PC-3 (cell line): Measurements from ENCODE around the gene TCAF1. TPM values are rescaled to one million over a fixed set of nuclear protein-coding genes. Genes with fewer than 3 reads are reported as not detected.

Experiments
- ATAC-seq: fragments of 200-7000 bp; cut with Tn5 transposase; 2 replicates; pipeline ENCODE4 v1.9.1; 2020; ENCODE audit warnings: mild to moderate bottlenecking, moderate library complexity
- BruUV-seq: library from RNA; stranded (reverse); fragments of 400-500 nt; replicated peaks from 2 replicates; lab custom pipeline; 2021; lab: Mats Ljungman, UMichigan
- CTCF ChIA-PET: fragments of 300-600 bp; sonication (Branson Sonifier 250); formaldehyde crosslinking; loops from one replicate; lab custom pipeline; 2022; ENCODE audit warnings: antibody characterized with exemption; lab: Charles Lee
- POLR2A ChIA-PET: fragments of 300-600 bp; sonication (Branson Sonifier 250); formaldehyde crosslinking; loops from one replicate; lab custom pipeline; 2022; ENCODE audit warnings: antibody characterized with exemption; ENCODE audit not compliant: unreplicated experiment; lab: Charles Lee
- DNase-seq: peaks from one replicate; pipeline ENCODE4 v3.0.0-alpha.2; 2015
- H2AFZ ChIP-seq: fragments of 300-600 bp; sonication (generic); 2 replicates; pipeline ENCODE4 v1.6.0; 2016; ENCODE audit warnings: antibody characterized with exemption, low read length
- H3F3A ChIP-seq: fragments of 300-600 bp; sonication (generic); one replicate; pipeline ENCODE4 v1.6.0; 2017; ENCODE audit warnings: antibody characterized with exemption, low read length, control low read depth, mild to moderate bottlenecking; ENCODE audit not compliant: unreplicated experiment
- H3K27ac ChIP-seq: fragments of 300-600 bp; sonication (generic); 2 replicates; pipeline ENCODE4 v1.5.1; 2016; ENCODE audit warnings: mild to moderate bottlenecking, low read length
- H3K27me3 ChIP-seq: fragments of 300-600 bp; sonication (generic); 2 replicates; pipeline ENCODE4 v1.6.1; 2016; ENCODE audit warnings: low read length, mixed read lengths
- H3K36me3 ChIP-seq: fragments of 300-600 bp; sonication (generic); 2 replicates; pipeline ENCODE4 v1.6.1; 2016; ENCODE audit warnings: low read depth, mixed run types, low read length, mixed read lengths
- H3K4me1 ChIP-seq: fragments of 300-600 bp; sonication (generic); 2 replicates; pipeline ENCODE4 v1.5.1; 2016; ENCODE audit warnings: low read length; ENCODE audit not compliant: insufficient read depth
- H3K4me2 ChIP-seq: fragments of 300-600 bp; sonication (generic); 2 replicates; pipeline ENCODE4 v1.6.0; 2016; ENCODE audit warnings: low read length
- H3K4me3 ChIP-seq: fragments of 300-600 bp; sonication (generic); 2 replicates; pipeline ENCODE4 v1.5.1; 2016; ENCODE audit warnings: mild to moderate bottlenecking, low read length, mixed read lengths
- H3K79me2 ChIP-seq: fragments of 300-600 bp; sonication (generic); 2 replicates; pipeline ENCODE4 v1.6.1; 2017; ENCODE audit warnings: low read length, mixed read lengths
- H3K9ac ChIP-seq: fragments of 300-600 bp; sonication (generic); 2 replicates; pipeline ENCODE4 v1.6.0; 2016; ENCODE audit warnings: mild to moderate bottlenecking, low read length
- H3K9me2 ChIP-seq: fragments of 300-600 bp; sonication (generic); replicated peaks from 2 replicates; pipeline ENCODE4 v1.6.1; 2016; ENCODE audit warnings: mixed run types, low read length, mixed read lengths
- H3K9me3 ChIP-seq: fragments of 300-600 bp; sonication (generic); 2 replicates; pipeline ENCODE4 v1.6.1; 2016; ENCODE audit warnings: low read length, mixed read lengths
- H4K20me1 ChIP-seq: fragments of 300-600 bp; sonication (generic); 2 replicates; pipeline ENCODE4 v1.6.1; 2016; ENCODE audit warnings: low read length, mixed read lengths
- EZH2 ChIP-seq: fragments of 300-600 bp; sonication (generic); IDR thresholded peaks from one replicate; pipeline ENCODE4 v1.6.1; 2017; ENCODE audit warnings: antibody characterized with exemption, mild to moderate bottlenecking, low read length; ENCODE audit not compliant: unreplicated experiment
- EZH2phosphoT487 ChIP-seq: fragments of 300-600 bp; sonication (generic); IDR thresholded peaks from 2 replicates; pipeline ENCODE4 v1.6.1; 2018; ENCODE audit warnings: mild to moderate bottlenecking, antibody characterized with exemption, low read length, borderline replicate concordance
- intact Hi-C: fragments of 100-400 bp; cut with micrococcal nuclease; formaldehyde crosslinking; loops from 2 replicates; pipeline ENCODE4 v1.9.0; 2023
- total RNA-seq: library from RNA; depleted of rRNA; stranded (reverse); fragments of >200 nt; gene quantifications from 2 replicates; pipeline ENCODE4 v1.2.3, GENCODE V29; 2014
- TF ChIP-seq, protein P1 (sequence below): fragments of 300-600 bp; sonication (generic); conservative IDR thresholded peaks from 2 replicates; pipeline ENCODE4 v1.5.1; 2017; ENCODE audit warnings: antibody characterized with exemption, low read depth, mild to moderate bottlenecking, low read length

Gene TCAF1
- total RNA-seq, 1 experiment from 2014 or later: 12.4 TPM

DNA sequence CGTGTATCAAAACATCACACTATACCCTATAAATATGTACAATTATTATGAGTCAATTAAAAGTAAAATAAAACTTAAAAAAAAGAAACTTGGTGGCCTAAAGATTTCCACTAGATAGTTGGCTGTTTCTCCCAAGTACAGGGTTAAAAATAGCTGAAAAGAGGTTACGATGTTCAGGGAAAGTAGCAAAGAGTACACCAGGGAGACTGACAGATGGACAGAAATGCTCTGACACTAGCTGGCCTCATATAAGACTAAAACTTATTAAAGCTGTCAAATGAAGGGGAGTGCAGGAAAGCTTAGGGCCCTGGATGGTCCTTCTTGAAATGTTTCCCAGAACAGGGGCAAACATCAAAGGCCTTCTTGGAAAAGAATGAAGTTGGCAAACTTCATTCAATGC is 51.3 kb downstream of the TCAF1 start:
- no peaks in the 10 kb centered on the region for H3K36me3 ChIP-seq
- POLR2A ChIA-PET: no interaction called here
- H3K9ac ChIP-seq: no peak overlapping the region
- H3K79me2 ChIP-seq: no peaks in the 10 kb centered on the region
- no peak overlapping the region for H3K4me3 ChIP-seq
- ATAC-seq: no peak
- no peaks in the 10 kb centered on the region for H3K27me3 ChIP-seq
- no peaks in the 10 kb centered on the region for H3K4me1 ChIP-seq
- H4K20me1 ChIP-seq: no peaks in the 10 kb centered on the region
- DNase-seq: no peak
- no peak overlapping the region for H2AFZ ChIP-seq
- CTCF ChIA-PET: no interaction called here
- no peaks in the 10 kb centered on the region for H3F3A ChIP-seq
- no peaks in the 10 kb centered on the region for H3K9me2 ChIP-seq
- intact Hi-C loops: no loop called here
- no peak overlapping the region for H3K4me2 ChIP-seq
- H3K9me3 ChIP-seq: no peaks in the 10 kb centered on the region
- TF ChIP-seq EZH2: no peak
- no peak for TF ChIP-seq EZH2phosphoT487
- TF ChIP-seq, protein P1, sequence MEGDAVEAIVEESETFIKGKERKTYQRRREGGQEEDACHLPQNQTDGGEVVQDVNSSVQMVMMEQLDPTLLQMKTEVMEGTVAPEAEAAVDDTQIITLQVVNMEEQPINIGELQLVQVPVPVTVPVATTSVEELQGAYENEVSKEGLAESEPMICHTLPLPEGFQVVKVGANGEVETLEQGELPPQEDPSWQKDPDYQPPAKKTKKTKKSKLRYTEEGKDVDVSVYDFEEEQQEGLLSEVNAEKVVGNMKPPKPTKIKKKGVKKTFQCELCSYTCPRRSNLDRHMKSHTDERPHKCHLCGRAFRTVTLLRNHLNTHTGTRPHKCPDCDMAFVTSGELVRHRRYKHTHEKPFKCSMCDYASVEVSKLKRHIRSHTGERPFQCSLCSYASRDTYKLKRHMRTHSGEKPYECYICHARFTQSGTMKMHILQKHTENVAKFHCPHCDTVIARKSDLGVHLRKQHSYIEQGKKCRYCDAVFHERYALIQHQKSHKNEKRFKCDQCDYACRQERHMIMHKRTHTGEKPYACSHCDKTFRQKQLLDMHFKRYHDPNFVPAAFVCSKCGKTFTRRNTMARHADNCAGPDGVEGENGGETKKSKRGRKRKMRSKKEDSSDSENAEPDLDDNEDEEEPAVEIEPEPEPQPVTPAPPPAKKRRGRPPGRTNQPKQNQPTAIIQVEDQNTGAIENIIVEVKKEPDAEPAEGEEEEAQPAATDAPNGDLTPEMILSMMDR: no peak
- no peak overlapping the region for H3K27ac ChIP-seq
- no TSS peak for BruUV-seq

DNA sequence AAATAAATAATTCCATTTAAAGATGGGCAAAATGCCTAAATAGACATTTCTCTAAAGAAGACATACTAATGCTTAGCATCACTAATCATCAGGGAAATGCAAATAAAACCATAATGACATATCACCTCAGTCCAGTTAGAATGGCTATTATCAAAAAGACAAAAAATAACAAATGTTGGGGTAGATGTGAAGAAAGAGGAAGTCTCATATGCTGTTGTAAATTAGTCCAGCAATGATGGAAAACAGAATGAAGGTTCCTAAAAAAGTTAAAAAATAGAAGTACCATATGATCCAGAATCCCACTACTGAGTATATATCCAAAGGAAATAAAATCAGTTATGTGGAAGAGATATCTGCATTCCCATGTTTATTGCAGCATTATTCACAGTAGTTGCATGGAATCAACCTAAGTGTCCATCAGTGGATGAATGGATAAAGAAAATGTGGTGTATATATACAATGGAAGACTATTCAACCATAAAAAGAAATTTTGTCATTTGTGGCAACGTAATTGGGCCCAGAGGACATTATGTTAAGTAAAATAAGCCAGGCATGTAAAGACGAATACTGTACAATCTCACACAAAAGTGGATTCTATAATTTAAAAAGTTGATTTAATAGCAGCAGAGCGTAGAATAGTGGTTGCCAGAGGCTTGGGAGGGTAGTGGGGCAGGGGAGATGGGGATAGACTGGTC is 52.0 kb downstream of the TCAF1 start:
- BruUV-seq: no TSS peak
- Histone ChIP-seq H3K4me1 (no peaks in the 10 kb centered on the region), H3K36me3 (no peaks in the 10 kb centered on the region), H3K4me3 (no peak overlapping the region), H3K9me2 (no peaks in the 10 kb centered on the region), H3K9ac (no peak overlapping the region), H3K4me2 (no peak overlapping the region), H4K20me1 (no peaks in the 10 kb centered on the region), H3F3A (no peaks in the 10 kb centered on the region), H3K79me2 (no peaks in the 10 kb centered on the region), H2AFZ (no peak overlapping the region), H3K27me3 (no peaks in the 10 kb centered on the region), H3K27ac (no peak overlapping the region), H3K9me3 (no peaks in the 10 kb centered on the region)
- DNase-seq: no peak
- intact Hi-C loops: no loop called here
- POLR2A ChIA-PET: no interaction called here
- CTCF ChIA-PET: no interaction called here
- no peak for TF ChIP-seq EZH2phosphoT487
- TF ChIP-seq, protein P1: no peak
- no peak for TF ChIP-seq EZH2
- ATAC-seq: no peak

DNA sequence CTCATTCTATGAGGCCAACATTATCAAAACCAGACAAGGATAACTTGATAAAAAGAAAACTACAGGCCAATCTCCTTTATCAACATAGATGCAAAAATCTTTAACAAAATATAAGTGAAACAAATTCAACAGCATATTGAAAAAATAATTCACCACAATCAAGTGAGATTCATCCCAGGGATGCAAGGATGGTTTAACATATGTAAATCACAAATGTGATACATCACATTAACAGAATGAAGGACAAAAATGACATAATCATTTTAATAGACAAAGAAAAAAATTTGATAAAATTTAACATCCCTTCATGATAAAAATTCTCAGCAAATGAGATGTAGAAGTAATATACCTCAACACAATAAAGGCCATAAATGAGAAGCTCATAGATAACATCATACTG is 53.8 kb downstream of the TCAF1 start:
- Histone ChIP-seq H3K4me1 (no peaks in the 10 kb centered on the region), H3F3A (no peaks in the 10 kb centered on the region), H3K4me2 (no peak overlapping the region), H3K9me3 (no peaks in the 10 kb centered on the region), H3K27me3 (no peaks in the 10 kb centered on the region), H3K36me3 (no peaks in the 10 kb centered on the region), H4K20me1 (no peaks in the 10 kb centered on the region), H3K9ac (no peak overlapping the region), H3K27ac (no peak overlapping the region), H3K79me2 (no peaks in the 10 kb centered on the region), H2AFZ (no peak overlapping the region), H3K4me3 (no peak overlapping the region), H3K9me2 (no peaks in the 10 kb centered on the region)
- intact Hi-C loops: no loop called here
- TF ChIP-seq EZH2phosphoT487 (no peak), EZH2 (no peak)
- TF ChIP-seq, protein P1: no peak
- POLR2A ChIA-PET: no interaction called here
- ATAC-seq: no peak
- no TSS peak for BruUV-seq
- no peak for DNase-seq
- CTCF ChIA-PET: interaction anchor here (0.5 kb wide), 1 partner anchor 45 kb away, joined by 3 read pairs; no protein-coding TSS in a partner anchor
